Endothelial cell of umbilical vein (primary cell): ENCODE data around the gene HTRA2. TPM values are rescaled to one million over a fixed set of nuclear protein-coding genes. Genes with fewer than 3 reads are reported as not detected.
A peak's percentile ranks its signal among the peaks of the same experiment; 100 is the strongest.

Experiments
- BruUV-seq: library from RNA; stranded (reverse); fragments of 400-500 nt; replicated peaks from 2 replicates; lab custom pipeline; 2021; lab: Mats Ljungman, UMichigan
- CTCF ChIA-PET: fragments of 300-600, 350-600 bp; sonication (Branson Sonifier 250); formaldehyde crosslinking; loops from one replicate; lab custom pipeline; 2021; ENCODE audit warnings: antibody characterized with exemption, inconsistent platforms; lab: Charles Lee
- POLR2A ChIA-PET: fragments of 300-600, 350-600 bp; sonication (Branson Sonifier 250); formaldehyde crosslinking; loops from one replicate; lab custom pipeline; 2021; ENCODE audit warnings: antibody characterized with exemption, inconsistent platforms; lab: Charles Lee
- DNase-seq: peaks from one replicate; pipeline ENCODE4 v3.0.0-alpha.2; 2011; ENCODE audit warnings: low read depth, low spot score
- FAIRE-seq: peaks from 2 replicates; lab custom pipeline; 2011; peaks lifted over from hg19 to GRCh38; lab: Jason Lieb, UNC
- H2AFZ ChIP-seq: 2 replicates; pipeline ENCODE4 v1.6.0; 2012; ENCODE audit warnings: low read depth, low read length, control low read depth, inconsistent platforms
- H3K27ac ChIP-seq: 2 replicates; pipeline ENCODE4 v1.5.1; 2011; ENCODE audit warnings: low read depth, mild to moderate bottlenecking, control low read depth, low read length, moderate library complexity; ENCODE audit not compliant: insufficient read depth
- H3K27me3 ChIP-seq, 2 experiments: 2 replicates each; pipeline versions ENCODE4 v1.6.0 to v1.6.1; 2011; ENCODE audit warnings: low read length in 2 of 2, mixed read lengths in 1 of 2; ENCODE audit not compliant: control insufficient read depth in 2 of 2, insufficient read depth in 2 of 2
- H3K36me3 ChIP-seq, 2 experiments: 2 replicates in 1 of 2; 3 replicates in 1 of 2; pipeline ENCODE4 v1.5.1; 2011; ENCODE audit warnings: low read length in 2 of 2, mild to moderate bottlenecking in 1 of 2, moderate library complexity in 1 of 2; ENCODE audit not compliant: control insufficient read depth in 2 of 2, insufficient read depth in 2 of 2; ENCODE audit errors: extremely low read depth in 1 of 2
- H3K4me1 ChIP-seq: 3 replicates; pipeline ENCODE4 v1.5.1; 2011; ENCODE audit warnings: mild to moderate bottlenecking, low read length; ENCODE audit not compliant: control insufficient read depth, insufficient read depth; ENCODE audit errors: extremely low read depth
- H3K4me2 ChIP-seq: 2 replicates; pipeline ENCODE4 v1.6.1; 2011; ENCODE audit warnings: low read length, control low read depth, mixed read lengths; ENCODE audit not compliant: insufficient read depth
- H3K4me3 ChIP-seq, 3 experiments: fragments of 200-600 bp in 1 of 3; sonication (generic), shearing (Covaris generic) in 1 of 3; replicated peaks in 1 of 3; 2 replicates each; pipeline ENCODE4 v1.5.1; 2011 to 2016; ENCODE audit warnings: control low read depth in 3 of 3, low read length in 3 of 3, mild to moderate bottlenecking in 2 of 3, inconsistent platforms in 1 of 3, low read depth in 1 of 3, moderate library complexity in 1 of 3; ENCODE audit not compliant: insufficient read depth in 1 of 3
- H3K79me2 ChIP-seq: 2 replicates; pipeline ENCODE4 v1.6.0; 2012; ENCODE audit warnings: low read length, inconsistent platforms; ENCODE audit not compliant: control insufficient read depth, insufficient read depth
- H3K9ac ChIP-seq: replicated peaks from 2 replicates; pipeline ENCODE3; 2011; ENCODE audit warnings: low read length, control low read depth; ENCODE audit not compliant: insufficient read depth; ENCODE audit errors: extremely low read depth
- H3K9me1 ChIP-seq: replicated peaks from 3 replicates; pipeline ENCODE4 v1.6.0; 2011; ENCODE audit warnings: mild to moderate bottlenecking, low read length; ENCODE audit not compliant: control insufficient read depth, insufficient read depth; ENCODE audit errors: extremely low read depth
- H3K9me3 ChIP-seq: replicated peaks from 2 replicates; pipeline ENCODE4 v1.5.1; 2012; ENCODE audit warnings: low read length, inconsistent platforms; ENCODE audit not compliant: control insufficient read depth, insufficient read depth
- H4K20me1 ChIP-seq: replicated peaks from 2 replicates; pipeline ENCODE3; 2011; ENCODE audit warnings: mild to moderate bottlenecking, low read length; ENCODE audit not compliant: control insufficient read depth, insufficient read depth; ENCODE audit errors: extremely low read depth
- CTCF ChIP-seq, 2 donors: IDR thresholded peaks; 1 replicate in 1 of 2; 2 replicates in 1 of 2; pipeline ENCODE4 v1.5.1; 2011; ENCODE audit warnings: low read length in 2 of 2, mild to moderate bottlenecking in 2 of 2, moderate library complexity in 2 of 2, control low read depth in 1 of 2, inconsistent platforms in 1 of 2, low read depth in 1 of 2; ENCODE audit not compliant: insufficient read depth in 1 of 2; ENCODE audit errors: extremely low read depth in 1 of 2
- EZH2 ChIP-seq: IDR thresholded peaks from 2 replicates; pipeline ENCODE4 v1.6.1; 2012; ENCODE audit warnings: borderline replicate concordance, low read depth, mild to moderate bottlenecking, moderate library complexity, low read length, inconsistent platforms; ENCODE audit not compliant: severe bottlenecking
- FOS ChIP-seq: IDR thresholded peaks from 2 replicates; pipeline ENCODE4 v1.6.1; 2011; ENCODE audit warnings: mild to moderate bottlenecking, low read length, moderate library complexity, borderline replicate concordance; ENCODE audit not compliant: insufficient read depth
- GATA2 ChIP-seq: IDR thresholded peaks from 2 replicates; pipeline ENCODE4 v1.7.0; 2011; ENCODE audit warnings: low read depth, mild to moderate bottlenecking, moderate library complexity, mixed read lengths, low read length; ENCODE audit not compliant: insufficient read length, insufficient read depth
- JUN ChIP-seq: IDR thresholded peaks from 2 replicates; pipeline ENCODE4 v1.6.1; 2011; ENCODE audit warnings: borderline replicate concordance, low read depth; ENCODE audit not compliant: insufficient read length, insufficient read depth
- MAX ChIP-seq: IDR thresholded peaks from 2 replicates; pipeline ENCODE4 v1.6.1; 2011; ENCODE audit not compliant: insufficient read depth, insufficient read length
- MYC ChIP-seq: IDR thresholded peaks from one replicate; pipeline ENCODE4 v1.6.1; 2011; ENCODE audit warnings: mild to moderate bottlenecking, low read depth, low read length
- POLR2A ChIP-seq: IDR thresholded peaks from 2 replicates; pipeline ENCODE4 v1.6.1; 2012; ENCODE audit warnings: low read depth, mild to moderate bottlenecking, control low read depth, low read length
- POLR2AphosphoS5 ChIP-seq: IDR thresholded peaks from 2 replicates; pipeline ENCODE4 v1.6.1; 2012; ENCODE audit warnings: low read depth, mild to moderate bottlenecking, control low read depth, low read length, moderate library complexity; ENCODE audit not compliant: insufficient read depth
- dilution Hi-C: fragments of 300-500 bp; cut with MboI; formaldehyde crosslinking; loops from one replicate; pipeline ENCODE4 v1.15.0; 2019; ENCODE audit warnings: low sequenced_read_pairs; ENCODE audit not compliant: extremely low pct_ligation_motif_present
- intact Hi-C: fragments of 100-400 bp; cut with micrococcal nuclease; formaldehyde crosslinking; loops from one replicate; pipeline ENCODE4 v1.10.0; 2022
- polyA plus RNA-seq, 4 experiments: library from polyadenylated mRNA; depleted of rRNA in 3 of 4; stranded (reverse) in 3 of 4; unstranded in 1 of 4; fragments of >200 nt; gene quantifications; 2 replicates each; pipeline versions ENCODE4 v1.2.1 to v1.2.3, GENCODE V29; 2011 to 2012; ENCODE audit warnings: missing spikeins in 1 of 4
- total RNA-seq: library from RNA; stranded (reverse); gene quantifications from 2 replicates; pipeline ENCODE4 v1.2.3, GENCODE V29; 2021

Gene HTRA2
- total and polyA plus RNA-seq, 2 donors (not counting 3 experiments of a cell fraction or from before 2014, with no cell fraction given): 34.3 to 54.1 TPM

GRCh38 chr2:74501335-74502071 lies 28.2 kb upstream of the HTRA2 start:
- Histone ChIP-seq H3K9me3 (no peaks in the 10 kb centered on the region), H3K9me1 (no peaks in the 10 kb centered on the region), H3K4me1 (peaks cover 37% of the 10 kb centered on the region), H3K9ac (no peak overlapping the region), H3K36me3 (peaks cover 0 to 4% of the 10 kb centered on the region in 2 experiments), H3K4me3 (no peak overlapping the region), H3K27me3 (peaks cover 23 to 40% of the 10 kb centered on the region in 2 experiments), H4K20me1 (no peaks in the 10 kb centered on the region), H3K27ac (no peak overlapping the region), H3K79me2 (peaks cover 2% of the 10 kb centered on the region), H2AFZ (no peak overlapping the region), H3K4me2 (no peak overlapping the region)
- FAIRE-seq: no peak
- dilution Hi-C loops: no loop called here
- intact Hi-C loops: loop anchor here (5.0 kb wide), 1 partner anchor 151 kb away; the partner anchor contains the start of gene SEMA4F
- no peak for DNase-seq
- TF ChIP-seq GATA2 (no peak), MAX (no peak), POLR2AphosphoS5 (no peak), JUN (no peak)
- BruUV-seq: no TSS peak
- CTCF ChIA-PET: interaction anchor here (1.0 to 1.6 kb wide), 2 partner anchors 11 to 31 kb away, joined by 3 to 4 read pairs; no protein-coding TSS in a partner anchor
- POLR2A ChIA-PET: interaction anchor here (0.6 kb wide), 1 partner anchor 34 kb away, joined by 9 read pairs; no protein-coding TSS in a partner anchor

DNA sequence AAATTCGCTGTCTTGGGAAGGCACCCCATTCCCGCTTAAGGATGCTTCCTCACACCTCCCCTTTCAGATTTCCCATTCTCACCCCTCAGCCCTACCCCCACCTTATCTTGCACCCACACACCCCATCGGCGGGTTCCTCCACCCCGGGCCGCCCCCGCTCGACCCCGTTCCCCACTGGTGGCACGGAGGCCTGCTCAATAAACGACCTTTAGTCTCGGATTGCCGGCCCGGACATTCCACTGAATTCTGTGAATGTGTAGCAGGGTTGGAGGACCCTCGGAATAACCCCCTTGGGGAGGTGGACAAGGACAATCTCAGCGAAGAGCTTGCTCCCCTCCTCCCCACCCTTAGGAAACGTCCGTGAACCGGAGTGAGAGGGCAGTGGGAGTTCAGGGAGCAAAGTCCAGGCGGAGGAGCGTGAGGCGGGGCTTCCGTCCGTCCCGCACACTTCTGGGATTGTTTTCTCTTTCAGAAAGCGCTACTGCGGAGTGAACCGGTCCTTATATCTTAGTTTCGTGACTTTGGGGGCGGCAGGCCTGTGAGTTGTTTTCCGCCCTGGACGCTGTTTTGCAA lies 27.5 kb upstream of the HTRA2 start:
- H3K9me3 ChIP-seq: no peaks in the 10 kb centered on the region
- peaks cover 23 to 35% of the 10 kb centered on the region in 2 experiments for H3K27me3 ChIP-seq
- peak overlapping the region; percentile 62 for H3K4me2 ChIP-seq
- peaks cover 0 to 4% of the 10 kb centered on the region in 2 experiments for H3K36me3 ChIP-seq
- peak; percentile 63 for FAIRE-seq
- no peak for DNase-seq
- POLR2A ChIA-PET: interaction anchor here (0.6 kb wide), 1 partner anchor 35 kb away, joined by 9 read pairs; no protein-coding TSS in a partner anchor
- CTCF ChIA-PET: no interaction called here
- no peaks in the 10 kb centered on the region for H4K20me1 ChIP-seq
- BruUV-seq: no TSS peak
- peak overlapping the region; percentile 46 for H3K9ac ChIP-seq
- H3K4me3 ChIP-seq: peak overlapping the region; percentile 44 to 55 (median 50)
- peak overlapping the region; percentile 41 for H2AFZ ChIP-seq
- peaks cover 41% of the 10 kb centered on the region for H3K4me1 ChIP-seq
- dilution Hi-C loops: no loop called here
- peaks cover 4% of the 10 kb centered on the region for H3K79me2 ChIP-seq
- no peak for TF ChIP-seq POLR2A
- no peak for TF ChIP-seq MAX
- TF ChIP-seq MYC: no peak
- TF ChIP-seq EZH2: no peak
- TF ChIP-seq POLR2AphosphoS5: no peak
- TF ChIP-seq FOS: no peak
- no peak for TF ChIP-seq CTCF (IDR thresholded peaks at IDR 0.05; ENCODE audit: extremely low read depth in 1 of 2, insufficient read depth in 1 of 2, low read depth in 1 of 2, low read length in 2 of 2)
- TF ChIP-seq JUN: no peak
- no peak for TF ChIP-seq GATA2
- no peaks in the 10 kb centered on the region for H3K9me1 ChIP-seq
- H3K27ac ChIP-seq: peak overlapping the region; percentile 59
- intact Hi-C loops: loop anchor here (5.0 kb wide), 1 partner anchor 150 kb away; the partner anchor contains the start of gene SEMA4F
